Measurements from ENCODE around the gene ZNF653.

ZNF653 gene

GRCh38 chr19:11505504-11506100, at the start of gene ZNF653:
Gene ZNF653, minus strand, starts transcription at chr19:11505839. Its CDS starts 53 bp downstream, at chr19:11505786.
- peak; percentile 98 for DNase-seq (ENCODE audit: low spot score)

DNA sequence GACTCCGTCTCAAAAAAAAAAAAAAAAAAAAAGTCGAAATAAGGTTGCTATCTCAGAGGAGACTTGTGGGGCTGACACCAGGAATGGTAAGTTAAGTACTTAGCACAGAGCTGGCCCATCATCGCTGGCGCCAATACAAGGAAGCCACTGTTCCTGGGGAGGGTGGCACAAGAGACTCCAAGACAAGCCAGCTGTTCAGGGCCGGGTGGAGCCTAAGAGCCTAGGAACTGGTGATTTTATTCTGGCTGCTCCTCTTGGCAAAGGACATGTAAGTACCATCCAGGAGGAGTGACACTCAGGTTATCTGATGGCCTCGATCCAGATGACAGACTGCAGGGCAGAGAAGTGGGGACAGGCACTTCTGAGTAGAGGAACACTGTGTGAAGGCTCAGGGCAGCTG, 49.6 kb upstream of the ZNF653 start:
- DNase-seq (ENCODE audit: low spot score) = no peak

DNA sequence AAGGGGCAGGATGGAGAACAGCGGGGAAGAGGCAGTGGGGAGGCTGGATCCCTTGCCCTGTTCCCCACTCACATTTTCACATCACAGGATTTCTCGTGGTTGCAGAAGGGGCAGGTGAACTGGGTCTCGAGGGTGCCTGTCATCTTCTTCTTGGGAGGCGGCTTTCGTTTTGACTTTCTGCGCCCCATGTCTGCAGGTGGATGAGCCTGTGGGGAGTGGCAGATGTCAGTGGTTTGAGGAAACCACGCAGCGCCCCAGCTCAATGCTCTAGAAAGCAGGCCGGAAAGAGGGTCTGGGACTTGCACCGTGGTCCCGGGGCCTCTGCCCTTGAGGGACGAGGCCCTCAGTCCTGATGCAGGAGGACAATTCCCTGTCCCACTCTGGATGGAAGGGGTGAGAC, 48.5 kb upstream of the ZNF653 start:
- no peak for DNase-seq (ENCODE audit: low spot score)

DNA sequence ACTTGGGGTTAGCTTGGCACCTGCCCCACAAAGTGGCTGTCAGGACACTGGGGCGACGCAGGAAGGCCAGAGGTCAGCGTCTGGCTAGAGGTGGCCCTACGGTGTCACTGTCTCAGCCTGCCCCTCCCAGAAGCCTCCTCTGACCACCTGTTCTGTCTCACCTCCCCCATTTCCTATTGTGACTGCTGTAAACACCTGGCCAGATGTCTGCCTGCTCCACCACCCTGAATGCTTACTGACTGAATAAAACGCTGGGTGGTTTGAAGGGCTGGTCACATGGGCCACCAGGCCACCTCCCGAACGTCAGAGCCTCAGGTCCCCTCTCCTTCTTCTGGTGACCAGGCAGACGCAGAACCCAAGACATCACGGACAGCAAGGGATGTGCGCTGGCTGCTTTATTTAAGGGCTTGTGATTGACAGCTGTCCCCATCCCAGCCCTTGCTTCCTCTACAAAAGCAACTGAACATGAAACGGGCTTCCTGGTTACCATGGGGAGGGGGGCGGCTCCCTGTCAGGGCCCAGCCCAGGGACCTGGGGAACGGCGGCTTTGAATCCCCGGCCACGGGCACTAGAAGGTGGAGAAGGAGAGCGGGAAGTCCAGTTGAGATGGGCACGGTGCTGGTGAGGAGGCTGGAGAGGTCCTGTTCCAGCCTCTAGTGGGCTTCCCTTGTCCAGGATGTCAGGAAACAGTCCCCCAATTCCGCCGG, 47.2 kb upstream of the ZNF653 start:
- no peak for DNase-seq (ENCODE audit: low spot score)

DNA sequence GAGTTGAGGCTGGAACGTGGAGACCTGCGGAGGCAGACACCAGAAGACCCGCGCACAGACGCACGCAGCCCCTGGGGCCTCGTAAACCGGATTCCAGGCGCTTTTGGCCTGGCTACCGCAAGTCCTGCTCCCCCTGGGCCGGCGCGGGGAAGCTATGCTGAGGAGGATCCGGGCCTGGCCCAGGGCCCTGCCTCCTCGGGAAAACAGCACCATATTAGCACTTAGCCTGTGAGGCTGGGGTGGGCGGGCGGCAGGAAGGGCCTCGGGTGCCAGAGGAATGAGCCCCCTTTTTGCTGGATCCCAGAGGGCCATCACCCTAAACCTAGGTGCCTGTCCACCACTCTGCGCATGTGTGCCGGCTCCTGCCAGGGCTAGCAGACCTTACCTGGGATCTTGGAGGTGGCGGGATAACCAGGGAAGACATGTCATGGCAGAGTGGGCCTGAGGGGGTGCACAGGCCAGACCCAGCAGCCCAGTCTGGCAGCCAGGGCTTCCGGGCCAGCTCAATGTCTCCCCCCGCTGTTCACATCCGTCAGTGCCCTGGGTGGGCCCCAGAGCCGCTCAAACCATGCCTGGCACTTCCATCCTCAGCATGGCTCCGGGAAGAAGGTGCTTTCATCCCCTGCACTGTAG, 46.1 kb upstream of the ZNF653 start:
- DNase-seq (ENCODE audit: low spot score) = peak; percentile 56

DNA sequence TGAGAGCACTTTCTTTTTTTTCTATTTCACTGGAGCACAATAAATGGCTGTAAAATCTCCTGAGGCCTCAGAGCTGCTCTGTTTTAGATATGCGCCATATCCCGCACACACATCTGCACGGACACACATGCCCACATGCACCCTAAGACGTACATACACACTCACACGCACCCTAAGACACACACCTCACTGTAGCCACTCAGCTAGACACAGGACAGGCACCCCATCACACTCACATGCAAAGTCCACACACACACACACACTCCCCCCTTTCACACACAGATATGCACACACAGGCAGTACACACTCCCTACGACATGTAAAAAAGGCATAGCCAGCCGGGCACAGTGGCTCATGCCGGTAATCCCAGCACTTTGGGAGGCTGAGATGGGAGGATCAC, 44.6 kb upstream of the ZNF653 start:
- DNase-seq (ENCODE audit: low spot score) = no peak

DNA sequence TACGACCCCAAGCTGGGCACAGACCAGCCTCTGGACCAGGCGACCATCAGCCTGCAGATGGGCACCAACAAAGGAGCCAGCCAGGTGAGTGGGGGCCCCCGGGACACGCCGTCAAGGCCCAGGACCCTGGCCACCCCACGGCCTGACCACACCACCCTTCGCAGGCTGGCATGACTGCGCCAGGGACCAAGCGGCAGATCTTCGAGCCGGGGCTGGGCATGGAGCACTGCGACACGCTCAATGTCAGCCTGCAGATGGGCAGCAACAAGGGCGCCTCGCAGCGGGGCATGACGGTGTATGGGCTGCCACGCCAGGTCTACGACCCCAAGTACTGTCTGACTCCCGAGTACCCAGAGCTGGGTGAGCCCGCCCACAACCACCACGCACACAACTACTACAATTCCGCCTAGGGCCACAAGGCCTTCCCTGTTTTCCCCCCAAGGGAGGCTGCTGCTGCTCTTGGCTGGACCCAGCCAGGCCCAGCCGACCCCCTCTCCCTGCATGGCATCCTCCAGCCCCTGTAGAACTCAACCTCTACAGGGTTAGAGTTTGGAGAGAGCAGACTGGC, 43.8 kb upstream of the ZNF653 start:
- DNase-seq (ENCODE audit: low spot score) = no peak

DNA sequence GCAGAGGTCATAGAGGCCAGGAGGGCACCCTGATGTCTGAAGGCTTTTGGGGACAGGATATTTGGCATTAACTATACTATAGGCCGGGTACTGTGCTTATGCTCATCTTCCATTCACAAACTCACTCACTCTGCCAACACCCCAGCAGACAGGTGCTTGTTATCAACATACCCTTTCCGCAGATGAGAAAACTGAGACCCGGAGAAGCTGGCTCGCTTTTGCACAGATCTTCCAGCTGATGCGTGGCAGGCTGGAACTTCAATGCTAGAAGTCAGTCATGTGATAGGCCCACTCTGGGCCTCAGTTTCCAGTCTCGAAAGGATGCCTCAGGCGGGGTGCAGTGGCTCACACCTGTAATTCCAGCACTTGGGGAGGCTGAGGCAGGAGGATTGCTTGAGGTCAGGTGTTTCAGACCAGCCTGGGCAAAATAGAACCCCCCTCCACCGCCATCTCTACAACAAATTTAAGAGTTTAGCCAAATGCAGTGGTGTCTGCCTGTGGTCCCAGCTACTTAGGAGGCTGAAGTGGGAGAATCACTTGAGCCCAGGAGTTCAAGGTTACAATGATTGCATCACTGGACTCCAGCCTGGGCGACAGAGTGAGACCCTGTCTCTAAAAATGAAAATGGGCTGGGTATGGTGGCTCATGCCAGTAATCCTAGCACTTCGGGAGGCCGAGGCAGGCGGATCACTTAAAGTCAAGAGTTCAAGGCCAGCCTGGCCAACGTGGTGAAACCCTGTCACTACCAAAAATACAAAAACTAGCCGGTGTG, 42.5 kb upstream of the ZNF653 start:
- DNase-seq (ENCODE audit: low spot score) = no peak

DNA sequence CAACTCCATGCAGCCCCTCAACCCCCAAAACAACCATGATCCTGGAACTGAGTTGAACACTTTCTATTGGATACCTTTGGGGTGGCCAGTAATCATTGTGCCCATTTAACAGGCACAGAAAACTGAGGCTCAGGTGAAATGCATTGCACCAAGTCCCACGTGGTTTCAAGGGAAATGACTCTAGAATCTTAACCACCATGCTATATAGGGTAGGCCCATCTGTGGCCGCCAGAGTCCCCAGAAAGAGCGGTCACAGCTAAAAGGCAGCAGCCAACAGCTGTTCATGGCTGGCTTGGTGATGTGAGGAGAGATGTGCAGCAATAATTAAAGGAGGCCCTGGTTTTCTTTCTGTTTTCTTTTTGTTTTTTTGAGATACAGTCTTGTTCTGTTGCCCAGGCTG, 35.6 kb upstream of the ZNF653 start:
- no peak for DNase-seq (ENCODE audit: low spot score)

DNA sequence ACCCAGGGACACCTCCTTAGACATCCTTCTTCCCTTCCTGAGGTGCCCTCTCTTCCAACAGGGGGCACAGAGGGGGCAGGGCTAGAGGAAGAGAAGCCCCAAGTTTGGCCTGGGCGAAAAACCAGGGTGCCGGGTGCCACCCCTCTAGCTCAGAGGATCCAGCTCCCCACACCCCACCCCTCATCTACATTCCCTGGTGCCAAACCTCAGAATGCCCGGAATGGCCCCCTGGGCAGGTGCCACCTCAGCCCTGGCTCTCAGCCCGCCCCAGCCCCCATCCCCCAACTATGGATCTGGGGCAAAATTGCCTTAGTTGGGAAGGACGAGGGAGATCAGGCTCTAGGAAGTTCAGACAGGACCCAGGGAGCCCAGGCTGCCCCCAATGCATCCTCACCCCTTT, 35.0 kb upstream of the ZNF653 start:
- DNase-seq (ENCODE audit: low spot score) = no peak

GRCh38 chr19:11539495-11540365, 34.1 kb upstream of the ZNF653 start:
- DNase-seq (ENCODE audit: low spot score) = no peak

- DNase-seq (ENCODE audit: low spot score) = no peak
These were observed 32.8 kb upstream of the ZNF653 start, which contains the start of gene CNN1 for GRCh38 chr19:11538232-11539036. Gene CNN1, plus strand, starts transcription at chr19:11538851. Its CDS starts 77 bp downstream, at chr19:11538928.

DNA sequence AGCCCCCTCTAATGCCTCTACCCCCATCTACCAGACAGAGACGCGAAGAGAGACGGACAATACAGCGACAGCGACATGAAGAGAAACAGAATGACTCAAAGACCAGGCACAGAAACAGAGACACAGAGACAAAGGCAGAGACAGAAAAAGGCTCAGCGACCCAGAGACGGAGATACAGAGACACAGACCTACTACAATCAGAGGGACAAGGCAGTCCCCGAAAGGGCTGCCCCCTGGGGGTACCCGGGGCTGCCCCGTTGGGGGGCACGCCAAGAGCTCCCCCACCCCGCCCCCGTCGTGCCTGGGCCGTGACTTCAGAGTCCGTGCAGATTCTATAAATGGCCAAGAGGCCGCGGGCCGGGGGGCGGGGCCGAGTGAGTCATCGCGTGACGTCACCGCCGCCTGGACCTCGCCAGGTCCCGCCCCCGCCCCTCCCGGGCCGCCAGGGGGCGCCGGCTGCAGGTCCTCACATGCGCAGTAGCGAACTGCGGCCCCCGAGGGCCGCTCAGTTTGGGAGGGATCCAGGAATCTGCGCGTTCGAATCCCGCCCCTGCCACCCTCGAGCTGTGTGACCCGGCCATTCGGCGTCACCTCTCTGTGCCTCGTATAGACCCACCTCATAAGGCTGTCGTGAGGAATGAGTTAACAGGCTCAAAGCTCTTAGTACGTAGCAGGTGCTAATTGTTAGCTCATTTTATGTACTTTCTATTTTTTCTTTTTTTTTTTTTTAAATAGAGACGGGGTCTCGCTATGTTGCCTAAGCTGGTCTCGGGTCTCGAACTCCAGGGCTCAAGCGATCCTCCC, 30.4 kb upstream of the ZNF653 start:
- DNase-seq (ENCODE audit: low spot score) = peak; percentile 96

- no peak for DNase-seq (ENCODE audit: low spot score)
These were observed 29.3 kb upstream of the ZNF653 start for GRCh38 chr19:11534948-11535347.

DNA sequence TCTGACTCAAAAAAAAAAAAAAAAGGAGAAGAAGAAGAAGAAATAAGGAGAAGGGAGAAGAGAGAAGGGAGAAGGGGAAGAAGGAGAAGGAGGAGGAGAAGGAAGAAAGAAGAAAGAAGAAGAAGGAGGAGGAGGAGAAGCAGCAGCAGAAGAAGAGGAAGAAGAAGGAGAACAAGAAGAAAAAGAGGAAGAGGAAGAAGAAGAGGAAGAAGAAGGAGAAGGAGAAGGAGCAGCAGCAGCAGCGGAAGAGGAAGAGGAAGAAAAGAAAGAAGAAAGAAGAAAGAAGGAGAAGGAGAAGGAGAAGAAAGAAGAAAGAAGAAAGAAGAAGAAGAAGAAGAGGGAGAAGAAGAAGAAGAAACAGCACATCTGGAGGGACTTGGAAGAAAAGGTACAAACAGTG, 28.9 kb upstream of the ZNF653 start:
- no peak for DNase-seq (ENCODE audit: low spot score)

DNA sequence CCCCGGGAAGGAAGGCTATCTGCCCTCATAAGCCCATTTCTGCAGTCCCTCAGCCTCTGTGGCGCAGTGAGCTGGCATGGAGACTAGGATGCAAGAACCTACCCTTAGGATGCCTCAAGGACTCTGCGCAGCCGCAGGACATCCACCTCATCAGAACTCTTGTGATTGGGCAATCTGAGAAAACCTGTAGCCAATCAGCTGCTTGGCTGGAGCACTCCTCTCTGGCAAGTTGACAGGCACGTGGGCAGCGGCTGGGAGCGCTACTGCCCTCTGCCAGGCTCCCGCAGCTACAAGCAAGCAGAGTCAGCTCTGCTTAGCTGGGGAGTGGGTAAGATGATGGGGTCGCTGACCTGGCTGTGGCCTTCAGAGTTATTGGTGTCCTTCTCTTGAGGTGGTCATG, 24.8 kb upstream of the ZNF653 start:
- DNase-seq (ENCODE audit: low spot score) = no peak

DNA sequence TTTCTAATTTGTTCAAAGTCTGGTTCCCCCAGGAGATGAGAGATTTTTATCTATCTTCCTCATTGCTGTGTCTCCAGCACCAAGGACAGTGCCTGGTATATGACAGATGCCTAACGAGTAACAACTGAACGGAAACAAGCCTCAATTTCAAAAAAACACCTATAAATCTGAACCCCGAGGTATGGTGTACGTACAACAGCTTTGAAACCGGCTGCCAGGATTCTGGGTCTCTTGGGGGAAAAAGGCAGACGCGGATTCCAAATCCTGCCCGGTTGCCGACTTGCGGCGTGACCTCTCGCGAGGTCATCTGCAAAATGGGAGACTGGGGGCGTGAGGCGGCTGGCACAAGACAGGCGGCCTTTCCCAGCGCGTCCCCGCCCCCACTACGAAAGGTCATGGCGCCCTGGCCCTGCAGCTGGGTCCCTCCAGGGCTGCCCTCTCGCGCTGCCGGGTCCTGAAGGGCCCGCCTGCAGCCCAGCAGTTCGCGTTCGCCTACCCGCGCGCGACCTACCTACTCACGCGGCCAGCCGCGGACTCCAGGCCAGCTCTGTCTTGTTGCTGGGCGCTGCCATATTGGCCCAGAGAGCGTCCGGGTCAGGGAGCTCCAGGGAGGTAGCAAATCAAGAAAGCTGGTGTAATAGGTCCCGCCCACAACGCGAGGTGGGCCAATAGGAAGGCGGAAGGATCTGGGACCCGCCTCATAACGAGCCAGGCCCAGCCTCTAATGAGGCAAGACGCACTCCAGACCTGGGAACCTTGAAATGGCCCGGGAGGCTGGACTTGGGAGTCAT, 23.1 kb upstream of the ZNF653 start, which contains the start of gene ECSIT:
ECSIT (minus strand) TSS at position 584 of the 791 bp plus-strand sequence. CDS start 9,964 bp downstream, outside the sequence.
- peak; percentile 98 for DNase-seq (ENCODE audit: low spot score)

- no peak for DNase-seq (ENCODE audit: low spot score)
These were observed 13.5 kb upstream of the ZNF653 start for GRCh38 chr19:11519138-11519537.

DNA sequence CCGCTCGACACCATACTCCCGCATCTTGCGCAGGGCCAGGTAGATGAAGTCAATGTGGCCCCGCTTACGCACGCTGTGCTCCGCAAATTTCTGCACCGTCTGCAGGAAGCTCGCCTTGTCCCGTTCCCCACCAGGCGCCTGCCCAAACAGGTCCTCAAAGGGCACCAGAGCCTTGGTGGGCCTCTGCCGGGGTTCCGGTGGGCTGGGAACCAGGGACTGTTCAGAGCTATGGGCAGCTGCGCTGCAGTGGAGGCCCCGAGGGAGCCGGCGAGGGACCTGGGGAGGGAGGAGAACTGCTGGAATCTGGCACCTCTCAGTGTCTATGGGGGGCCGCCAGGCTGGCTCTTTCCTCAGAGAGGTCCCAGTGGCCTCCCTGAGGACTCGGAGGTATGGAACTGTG, 8.3 kb upstream of the ZNF653 start:
- no peak for DNase-seq (ENCODE audit: low spot score)

Measured in HuH-7.5 (cell line).